HG03565 (cell line): ENCODE data around the gene MMP17.
"Not testable (repeated sequence)": the region's sequence is repeated elsewhere in the genome, so short reads cannot be mapped to it uniquely, and the experiment has no call there.

Source experiments
- ATAC-seq: cut with Tn5 transposase; IDR thresholded peaks from one replicate; pipeline ENCODE4 v1.9.1; 2021; ENCODE audit warnings: mild to moderate bottlenecking, moderate library complexity; ENCODE audit not compliant: unreplicated experiment

MMP17 gene

GRCh38 chr12:131862994-131863710 is 35.0 kb downstream of the MMP17 start:
- ATAC-seq: no peak

GRCh38 chr12:131863711-131864396 is 35.7 kb downstream of the MMP17 start:
- no peak for ATAC-seq

DNA sequence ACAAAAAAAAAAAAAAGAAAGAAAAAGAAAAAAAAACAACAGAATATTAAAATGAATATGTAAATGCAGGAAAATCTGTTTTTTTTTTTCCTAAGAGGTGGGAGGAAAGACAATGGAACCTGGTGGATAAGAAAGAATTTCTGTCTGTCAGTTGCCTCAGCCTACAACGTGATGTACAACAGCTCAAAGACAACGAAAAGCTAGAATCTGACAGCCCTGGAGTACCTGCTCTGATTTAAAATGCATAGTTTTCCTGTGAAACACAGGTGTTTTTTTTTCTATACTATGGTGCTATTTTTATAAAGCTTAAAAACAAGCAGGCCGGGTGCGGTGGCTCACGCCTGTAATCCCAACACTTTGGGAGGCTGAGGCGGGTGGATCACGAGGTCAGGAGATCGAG is 36.3 kb downstream of the MMP17 start:
- ATAC-seq: no peak

- no peak for ATAC-seq
Observed at GRCh38 chr12:131865180-131865875, 37.1 kb downstream of the MMP17 start.

GRCh38 chr12:131867471-131867870 is 39.3 kb downstream of the MMP17 start:
- no peak for ATAC-seq

DNA sequence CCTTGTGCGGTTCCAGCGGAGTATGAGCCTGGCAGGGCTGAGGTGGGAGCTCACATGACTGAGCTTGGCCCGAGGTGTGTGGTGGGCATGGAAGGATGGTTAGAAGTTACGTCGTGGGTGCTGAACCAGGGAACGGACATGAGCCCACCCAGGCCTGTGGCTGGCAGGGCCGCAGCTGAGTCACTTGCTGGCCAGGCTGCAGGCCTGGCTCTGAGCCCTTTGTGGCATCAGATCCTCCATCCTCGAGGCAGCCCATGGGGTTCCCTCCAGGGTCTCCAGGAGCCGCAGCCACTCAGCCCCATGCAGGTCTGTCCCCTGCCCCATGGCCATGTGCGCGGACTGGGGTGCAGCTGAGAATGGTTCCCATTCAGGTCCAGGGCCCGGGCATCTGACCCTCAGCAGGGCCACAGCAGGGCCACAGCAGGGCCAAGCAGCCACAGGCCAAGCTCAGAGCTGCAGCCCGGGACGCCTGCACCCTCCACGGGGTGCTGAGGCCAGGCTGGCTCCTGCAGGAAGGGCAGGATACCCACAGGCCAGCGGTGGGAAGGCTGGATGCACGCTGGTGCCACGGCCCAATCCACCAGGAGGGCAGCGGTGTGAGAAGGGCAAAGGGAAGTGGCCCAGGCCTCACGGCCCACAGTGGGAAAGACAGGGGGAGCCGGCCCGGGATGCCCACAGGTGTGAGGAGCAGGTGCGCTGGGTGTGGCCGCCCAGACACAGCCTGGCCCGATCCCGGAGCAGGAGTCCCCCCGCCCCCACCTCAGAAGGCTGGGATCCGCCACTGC is 39.9 kb downstream of the MMP17 start:
- ATAC-seq: no peak

DNA sequence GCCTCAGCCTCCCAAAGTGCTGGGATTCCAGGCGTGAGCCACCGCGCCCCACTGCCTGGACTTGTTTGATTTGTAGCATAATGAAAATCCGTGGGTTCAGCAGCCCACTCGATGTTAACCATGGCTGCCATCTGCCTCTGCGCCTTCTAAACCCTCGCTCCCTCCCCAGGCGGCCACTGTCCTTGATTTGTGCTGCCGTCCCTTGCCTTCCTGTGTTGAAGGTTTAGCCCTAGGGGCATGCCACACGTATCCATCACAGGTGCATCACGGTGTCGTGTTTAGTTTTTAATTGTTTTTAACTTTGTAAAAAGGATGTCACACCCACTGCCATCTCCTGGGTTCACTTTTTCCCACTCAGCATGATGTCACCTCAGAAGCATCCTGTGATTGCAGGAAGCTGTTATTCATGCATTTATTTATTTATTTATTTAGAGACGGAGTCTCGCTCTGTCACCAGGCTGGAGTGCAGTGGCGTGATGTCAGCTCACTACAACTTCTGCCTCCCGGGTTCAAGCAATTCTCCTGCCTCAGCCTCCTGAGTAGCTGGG is 41.8 kb downstream of the MMP17 start:
- no peak for ATAC-seq

DNA sequence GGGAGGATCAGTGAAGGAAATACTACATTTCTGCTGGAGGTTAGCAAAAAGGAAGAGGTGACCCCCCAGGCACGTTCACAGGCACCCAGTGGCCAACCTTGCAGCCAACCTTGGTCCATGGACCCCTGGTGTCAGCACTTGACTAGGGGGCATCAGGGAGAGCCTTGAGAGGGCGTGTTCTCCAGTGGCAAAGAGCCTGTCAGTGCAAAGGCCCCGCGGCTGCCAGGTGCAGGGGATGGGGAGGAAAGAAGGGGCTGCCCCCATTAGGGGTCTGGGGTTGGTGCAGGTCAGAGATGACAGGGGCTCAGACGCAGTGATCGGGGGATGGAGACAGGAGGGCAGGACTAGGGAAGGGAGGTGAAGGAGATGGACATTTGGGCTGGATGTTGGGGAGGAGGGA is 43.5 kb downstream of the MMP17 start:
- ATAC-seq: no peak

DNA sequence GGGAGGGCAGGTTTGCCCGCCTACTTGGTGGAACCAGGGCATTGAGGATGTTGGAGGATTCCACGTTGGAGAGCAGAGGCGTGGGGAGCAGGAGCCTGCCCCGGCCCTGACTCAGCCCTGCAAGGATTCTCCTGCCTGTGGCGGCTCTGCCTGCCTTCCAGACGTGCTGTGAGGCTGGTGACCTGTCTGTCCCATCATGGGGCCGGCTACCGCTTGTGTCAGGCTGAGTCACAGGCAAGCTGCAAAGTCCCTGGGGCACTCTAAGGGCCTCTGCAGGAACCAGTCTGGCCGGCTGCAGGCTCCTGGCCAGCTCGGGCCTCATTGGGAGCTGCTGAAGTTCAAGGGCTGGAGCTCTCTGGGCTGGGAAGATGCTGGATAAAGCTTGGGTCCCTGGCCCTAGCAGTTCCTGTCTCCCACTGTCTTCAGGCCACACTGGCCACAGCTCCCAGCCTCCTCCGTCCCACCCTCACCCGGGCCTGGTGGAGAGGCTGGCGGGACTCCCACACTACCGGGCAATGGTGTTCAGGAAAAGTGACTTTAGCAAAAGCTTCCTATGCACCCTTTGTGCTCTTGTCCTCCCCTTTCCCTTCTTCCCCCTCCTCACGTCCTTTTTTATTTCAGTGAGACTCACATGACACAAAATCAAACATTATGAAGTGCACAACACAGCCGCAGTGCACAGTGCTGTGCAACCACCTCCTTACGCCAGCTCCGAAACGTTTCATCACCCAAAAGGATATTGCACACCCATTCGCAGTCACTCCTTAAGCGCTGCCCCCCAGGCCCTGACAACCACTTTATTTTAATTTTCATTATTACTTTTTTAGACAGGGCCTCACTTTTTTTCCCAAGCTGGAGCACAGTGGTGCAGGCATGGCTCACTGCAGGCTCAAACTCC is 44.2 kb downstream of the MMP17 start:
- ATAC-seq: no peak

DNA sequence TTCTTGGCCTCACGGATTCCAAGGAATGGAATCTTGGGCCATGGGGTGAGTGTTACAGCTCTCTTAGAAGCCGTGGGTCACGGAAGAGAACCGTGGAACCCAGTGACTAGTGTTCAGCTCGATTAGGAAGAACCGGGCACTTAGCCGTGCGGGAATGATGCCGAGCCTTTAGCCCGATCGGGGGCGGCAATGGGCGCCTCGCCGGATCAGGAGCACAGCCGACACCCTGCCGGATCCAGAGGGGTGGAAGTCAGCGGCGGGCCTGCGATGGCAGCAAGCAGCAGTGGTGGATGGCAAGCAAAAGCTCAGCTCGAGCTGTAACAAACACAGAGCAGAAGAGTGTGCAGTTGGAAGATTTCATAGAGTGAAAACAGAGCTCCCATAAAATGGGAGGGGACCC is 45.1 kb downstream of the MMP17 start:
- no peak for ATAC-seq

DNA sequence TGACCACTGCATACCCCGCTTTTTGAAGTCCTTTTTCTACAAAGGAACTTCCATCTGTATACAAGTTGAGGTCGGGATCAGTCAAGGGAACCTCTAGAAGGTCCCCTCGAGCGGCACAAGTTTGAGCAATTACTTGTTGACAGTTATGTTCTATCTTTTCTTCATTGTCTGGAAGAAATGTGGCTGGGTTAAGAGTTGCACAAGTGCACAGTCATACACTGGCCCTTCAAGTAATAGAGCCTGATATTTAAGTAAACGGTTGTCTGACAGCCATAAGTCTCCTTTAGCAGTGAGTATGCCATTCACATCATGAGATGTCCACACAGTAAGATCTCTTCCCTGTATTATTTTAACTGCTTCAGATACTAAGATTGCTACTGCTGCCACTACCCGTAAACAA is 46.8 kb downstream of the MMP17 start:
- ATAC-seq: not testable (repeated sequence)

DNA sequence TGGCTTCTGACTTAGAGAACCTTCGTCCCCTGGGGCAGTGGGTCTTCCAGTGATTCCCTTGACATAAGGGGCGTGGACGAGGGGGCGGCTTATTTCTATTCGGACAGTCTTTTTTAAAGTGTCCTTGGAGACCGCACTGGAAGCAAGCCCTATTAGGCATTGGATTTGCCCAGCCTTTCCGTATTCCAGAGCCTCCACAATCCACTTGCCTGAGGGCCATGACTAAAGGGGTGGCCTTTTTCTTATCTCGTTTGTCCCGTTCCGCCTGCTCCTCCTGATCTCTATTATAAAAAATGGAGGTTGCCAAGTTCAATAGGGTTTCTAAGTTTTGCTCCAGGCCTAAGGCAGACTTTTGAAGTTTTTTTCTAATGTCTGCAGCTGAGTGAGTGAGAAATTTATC is 49.0 kb downstream of the MMP17 start:
- ATAC-seq: not testable (repeated sequence)

DNA sequence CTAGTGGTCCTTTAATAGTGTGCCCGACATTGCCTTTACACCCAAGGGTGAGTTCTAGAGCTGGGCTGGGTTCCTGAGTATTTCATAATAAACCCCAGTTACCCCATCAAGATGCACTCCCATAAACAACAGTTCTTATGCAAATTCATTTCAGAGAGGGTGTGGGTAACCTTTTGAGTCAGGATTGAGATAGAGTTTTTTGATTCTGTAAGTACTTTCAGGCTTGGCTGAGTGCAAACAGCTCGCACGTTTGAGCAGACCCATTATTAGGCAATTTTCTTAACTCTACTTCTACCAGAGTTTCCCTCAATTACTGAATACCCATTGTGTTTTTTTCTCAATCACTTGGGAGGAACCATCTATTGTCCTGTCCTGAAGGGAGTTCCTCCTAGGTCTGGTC is 50.2 kb downstream of the MMP17 start:
- ATAC-seq: not testable (repeated sequence)

- no peak for ATAC-seq
Observed at GRCh38 chr12:131882804-131883520, 54.8 kb downstream of the MMP17 start.

DNA sequence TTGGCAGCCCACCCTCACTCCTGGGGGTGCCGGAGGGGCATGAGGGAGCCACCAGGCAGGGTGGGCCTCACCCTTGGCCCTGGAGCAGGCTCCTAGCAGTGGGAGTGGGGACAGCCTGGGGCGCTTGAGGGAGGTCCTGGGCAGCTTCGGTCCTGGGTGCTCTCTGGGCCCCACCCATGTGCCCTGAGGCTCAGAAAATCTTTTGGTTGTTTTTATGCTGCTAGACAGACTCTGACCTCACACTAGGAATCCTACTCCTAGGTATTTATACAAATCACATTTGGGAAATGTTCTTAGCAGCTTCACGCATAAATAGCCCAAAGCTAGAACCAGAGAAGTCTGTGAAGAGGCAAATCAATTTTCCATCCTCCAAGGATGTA is 55.3 kb downstream of the MMP17 start:
- ATAC-seq: no peak

- not testable (repeated sequence) for ATAC-seq
Observed at GRCh38 chr12:131885076-131885475, 56.9 kb downstream of the MMP17 start.

DNA sequence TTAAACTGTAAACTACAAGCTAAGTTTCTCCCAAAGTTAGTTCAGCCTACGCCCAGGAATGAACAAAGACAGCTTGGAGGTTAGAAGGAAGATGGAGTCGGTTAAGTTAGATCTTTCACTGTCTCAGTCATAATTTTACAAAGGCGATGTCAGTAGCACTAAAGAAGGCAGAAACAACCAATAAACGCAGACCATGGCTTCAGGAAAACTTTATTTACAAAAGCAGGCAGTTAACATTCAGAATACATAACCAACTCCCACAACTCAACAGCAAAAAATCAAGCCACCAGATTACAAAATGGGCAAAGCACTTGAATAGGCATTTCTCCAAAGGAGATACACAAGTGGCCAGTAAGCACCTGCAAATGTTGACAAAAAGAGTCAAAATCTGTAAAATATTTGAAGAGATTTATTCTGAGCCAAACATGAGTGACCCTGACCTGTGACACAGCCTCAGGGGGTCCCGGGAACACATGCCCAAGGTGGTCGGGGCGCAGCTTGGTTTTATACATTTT is 57.4 kb downstream of the MMP17 start:
- ATAC-seq: no peak

- ATAC-seq: not testable (repeated sequence)
Observed at GRCh38 chr12:131891722-131892121, 63.5 kb downstream of the MMP17 start.
